Keratinocyte (primary cell): Measurements from ENCODE around the gene ATP7A. TPM values are rescaled to one million over a fixed set of nuclear protein-coding genes. Genes with fewer than 3 reads are reported as not detected.

ENCODE experiments used
- DNase-seq: peaks from one replicate; pipeline ENCODE4 v3.0.0-alpha.2; 2011; ENCODE audit warnings: low read depth, missing footprints, low spot score
- FAIRE-seq: peaks from 2 replicates; lab custom pipeline; 2011; peaks lifted over from hg19 to GRCh38; lab: Jason Lieb, UNC
- H2AFZ ChIP-seq: 2 replicates; pipeline ENCODE4 v1.6.0; 2012; ENCODE audit warnings: low read length, control low read depth, inconsistent platforms; ENCODE audit not compliant: control insufficient read depth
- H3K27ac ChIP-seq: 2 replicates; pipeline ENCODE4 v1.5.1; 2011; ENCODE audit warnings: low read length; ENCODE audit not compliant: control insufficient read depth, insufficient read depth
- H3K27me3 ChIP-seq: 3 replicates; pipeline ENCODE4 v1.6.0; 2011; ENCODE audit warnings: low read length; ENCODE audit not compliant: control insufficient read depth, insufficient read depth; ENCODE audit errors: extremely low read depth
- H3K36me3 ChIP-seq, 2 experiments: 2 replicates in 1 of 2; 3 replicates in 1 of 2; pipeline ENCODE4 v1.5.1; 2011; ENCODE audit warnings: low read length in 2 of 2, mild to moderate bottlenecking in 1 of 2; ENCODE audit not compliant: control insufficient read depth in 2 of 2, insufficient read depth in 2 of 2; ENCODE audit errors: extremely low read depth in 1 of 2
- H3K4me1 ChIP-seq: 3 replicates; pipeline ENCODE4 v1.5.1; 2011; ENCODE audit warnings: low read length; ENCODE audit not compliant: control insufficient read depth, insufficient read depth; ENCODE audit errors: extremely low read depth
- H3K4me2 ChIP-seq: 3 replicates; pipeline ENCODE4 v1.6.0; 2011; ENCODE audit warnings: low read depth, low read length; ENCODE audit not compliant: control insufficient read depth, insufficient read depth; ENCODE audit errors: extremely low read depth
- H3K4me3 ChIP-seq, 3 experiments: fragments of 200-600 bp in 1 of 3; sonication (generic) in 1 of 3; 2 replicates in 2 of 3; 3 replicates in 1 of 3; pipeline ENCODE4 v1.5.1; 2011 to 2016; ENCODE audit warnings: low read length in 3 of 3, mild to moderate bottlenecking in 3 of 3, control low read depth in 2 of 3, inconsistent platforms in 1 of 3, low read depth in 1 of 3, mixed read lengths in 1 of 3, mixed run types in 1 of 3, moderate library complexity in 1 of 3; ENCODE audit not compliant: control insufficient read depth in 2 of 3, insufficient read depth in 2 of 3; ENCODE audit errors: extremely low read depth in 1 of 3
- H3K79me2 ChIP-seq: 2 replicates; pipeline ENCODE4 v1.6.0; 2012; ENCODE audit warnings: low read length; ENCODE audit not compliant: control insufficient read depth, insufficient read depth
- H3K9ac ChIP-seq: 3 replicates; pipeline ENCODE4 v1.6.0; 2011; ENCODE audit warnings: low read length; ENCODE audit not compliant: control insufficient read depth, insufficient read depth; ENCODE audit errors: extremely low read depth
- H3K9me1 ChIP-seq: 3 replicates; pipeline ENCODE4 v1.6.0; 2011; ENCODE audit warnings: low read length; ENCODE audit not compliant: control insufficient read depth, insufficient read depth; ENCODE audit errors: extremely low read depth
- H3K9me3 ChIP-seq: 2 replicates; pipeline ENCODE4 v1.5.1; 2012; ENCODE audit warnings: low read depth, low read length; ENCODE audit not compliant: control insufficient read depth
- H4K20me1 ChIP-seq: 3 replicates; pipeline ENCODE4 v1.6.0; 2011; ENCODE audit warnings: low read length; ENCODE audit not compliant: control insufficient read depth, insufficient read depth; ENCODE audit errors: extremely low read depth
- CTCF ChIP-seq, 3 experiments: IDR thresholded peaks in 1 of 3; conservative IDR thresholded peaks in 1 of 3; optimal IDR thresholded peaks in 1 of 3; 2 replicates in 2 of 3; 3 replicates in 1 of 3; pipeline versions ENCODE3 to v1.5.1; 2011; ENCODE audit warnings: low read length in 3 of 3, mild to moderate bottlenecking in 3 of 3, moderate library complexity in 2 of 3, control low read depth in 1 of 3, inconsistent platforms in 1 of 3; ENCODE audit not compliant: insufficient read depth in 2 of 3; ENCODE audit errors: extremely low read depth in 1 of 3
- EZH2 ChIP-seq: IDR thresholded peaks from one replicate; pipeline ENCODE4 v1.6.1; 2012; ENCODE audit warnings: inconsistent platforms, mild to moderate bottlenecking, low read length, moderate library complexity
- dilution Hi-C: fragments of 300-500 bp; cut with MboI; formaldehyde crosslinking; loops from one replicate; pipeline ENCODE4 v1.7.0; 2020; ENCODE audit warnings: low sequenced_read_pairs; ENCODE audit not compliant: extremely low pct_ligation_motif_present
- polyA plus RNA-seq, 5 experiments: library from polyadenylated mRNA; depleted of rRNA in 3 of 5; stranded (reverse) in 3 of 5; stranded (forward) in 1 of 5; unstranded in 1 of 5; fragments of >200 nt; gene quantifications; 1 replicate in 1 of 5; 2 replicates in 3 of 5; 3 replicates in 1 of 5; pipeline versions ENCODE4 v1.2.1 to v1.2.3, GENCODE V29; 2011 to 2012; ENCODE audit warnings: missing spikeins in 2 of 5, low read depth in 1 of 5, low replicate concordance in 1 of 5

Gene ATP7A
- polyA plus RNA-seq, 1 donor (not counting 4 experiments of a cell fraction or from before 2014, with no cell fraction given), result 4.0 TPM

GRCh38 chrX:77922787-77923186 lies 12.3 kb downstream of the ATP7A start:
- Histone ChIP-seq H3K4me1 (no peaks in the 10 kb centered on the region), H2AFZ (no peak overlapping the region), H3K27ac (no peak overlapping the region), H3K27me3 (no peaks in the 10 kb centered on the region), H4K20me1 (no peaks in the 10 kb centered on the region), H3K4me2 (no peak overlapping the region), H3K79me2 (no peaks in the 10 kb centered on the region), H3K9me3 (no peaks in the 10 kb centered on the region), H3K9me1 (no peaks in the 10 kb centered on the region), H3K36me3 (no peaks in the 10 kb centered on the region), H3K4me3 (no peak overlapping the region), H3K9ac (no peak overlapping the region)
- FAIRE-seq, result no peak
- no peak for TF ChIP-seq EZH2
- no peak for TF ChIP-seq CTCF (optimal IDR thresholded peaks at IDR 0.05 in 1 of 3, IDR thresholded peaks at IDR 0.05 in 1 of 3, conservative IDR thresholded peaks at IDR 0.05 in 1 of 3; ENCODE audit: extremely low read depth in 1 of 3, insufficient read depth in 2 of 3, low read length in 3 of 3)
- dilution Hi-C loops, result no loop called here
- no peak for DNase-seq

- FAIRE-seq (no peak), DNase-seq (no peak)
- no peak for TF ChIP-seq EZH2
- no peaks in the 10 kb centered on the region for H3K9me1 ChIP-seq
- no peak overlapping the region for H2AFZ ChIP-seq
- no peaks in the 10 kb centered on the region for H4K20me1 ChIP-seq
- H3K4me1 ChIP-seq, result no peaks in the 10 kb centered on the region
- no peaks in the 10 kb centered on the region for H3K27me3 ChIP-seq
- H3K79me2 ChIP-seq, result no peaks in the 10 kb centered on the region
- no peaks in the 10 kb centered on the region for H3K9me3 ChIP-seq
- no peak overlapping the region for H3K4me2 ChIP-seq
- no peak overlapping the region for H3K27ac ChIP-seq
- no peak overlapping the region for H3K9ac ChIP-seq
- no peaks in the 10 kb centered on the region for H3K36me3 ChIP-seq
- H3K4me3 ChIP-seq, result no peak overlapping the region
- dilution Hi-C loops, result no loop called here
Observed at GRCh38 chrX:77924320-77924859, 13.9 kb downstream of the ATP7A start.

- Histone ChIP-seq H2AFZ (no peak overlapping the region), H3K9me3 (no peaks in the 10 kb centered on the region), H3K4me3 (no peak overlapping the region), H4K20me1 (no peaks in the 10 kb centered on the region), H3K9me1 (no peaks in the 10 kb centered on the region), H3K27me3 (no peaks in the 10 kb centered on the region), H3K4me2 (no peak overlapping the region), H3K79me2 (no peaks in the 10 kb centered on the region), H3K27ac (no peak overlapping the region), H3K9ac (no peak overlapping the region), H3K36me3 (no peaks in the 10 kb centered on the region), H3K4me1 (no peaks in the 10 kb centered on the region)
- dilution Hi-C loops, result no loop called here
- FAIRE-seq (no peak), DNase-seq (no peak)
- TF ChIP-seq CTCF (optimal IDR thresholded peaks at IDR 0.05 in 1 of 3, IDR thresholded peaks at IDR 0.05 in 1 of 3, conservative IDR thresholded peaks at IDR 0.05 in 1 of 3; ENCODE audit: extremely low read depth in 1 of 3, insufficient read depth in 2 of 3, low read length in 3 of 3) (no peak), EZH2 (no peak)
Observed at GRCh38 chrX:77925764-77926163, 15.3 kb downstream of the ATP7A start.
